ENCODE data around the gene GPBP1L1.
"Not testable (repeated sequence)": the region's sequence is repeated elsewhere in the genome, so short reads cannot be mapped to it uniquely, and the experiment has no call there.

The GPBP1L1 gene

DNA sequence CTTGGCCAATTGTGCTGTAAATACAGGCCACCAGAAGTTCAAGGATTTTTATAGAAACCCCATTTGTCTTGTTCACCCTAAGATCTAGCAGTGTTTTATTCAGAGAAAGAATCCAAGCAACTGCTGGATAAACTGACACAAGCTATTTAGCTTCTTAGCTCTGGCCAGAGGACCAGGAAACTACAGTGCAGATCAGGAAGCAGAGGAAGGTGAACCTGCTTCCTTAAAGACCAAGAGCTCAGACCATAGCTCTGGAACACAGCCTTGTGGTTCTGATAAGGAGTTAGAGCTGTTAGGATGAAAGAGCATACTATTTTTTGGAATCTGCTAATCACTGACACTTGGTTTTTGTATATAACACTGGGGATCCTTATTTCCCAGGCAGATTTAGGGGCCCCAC is 57.3 kb downstream of the GPBP1L1 start:
- no peak for DNase-seq

DNA sequence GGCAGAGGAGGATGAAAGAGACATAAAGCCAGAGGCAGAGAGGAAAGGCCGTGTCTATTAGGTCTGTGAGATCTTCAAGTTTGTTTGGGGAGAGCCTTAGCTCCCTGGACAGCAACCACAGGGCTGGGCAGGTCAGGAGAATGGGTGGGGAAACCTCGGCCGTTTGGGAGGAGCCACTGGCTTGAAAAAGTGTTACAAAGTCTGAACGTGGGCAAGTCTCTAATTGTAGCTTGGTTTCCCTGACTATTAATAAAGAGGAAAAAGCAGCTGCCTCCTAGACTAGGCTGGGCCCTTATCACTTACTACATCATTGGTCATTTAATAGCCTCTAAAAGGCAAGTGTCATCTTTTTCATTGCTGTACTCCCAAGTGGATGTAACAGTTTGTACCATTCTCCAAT is 62.4 kb downstream of the GPBP1L1 start, which contains the start of gene CCDC17:
CCDC17 (minus strand) TSS at position 83 of the 400 bp plus-strand sequence. CDS start 145 bp downstream, outside the sequence.
- no peak for DNase-seq

DNA sequence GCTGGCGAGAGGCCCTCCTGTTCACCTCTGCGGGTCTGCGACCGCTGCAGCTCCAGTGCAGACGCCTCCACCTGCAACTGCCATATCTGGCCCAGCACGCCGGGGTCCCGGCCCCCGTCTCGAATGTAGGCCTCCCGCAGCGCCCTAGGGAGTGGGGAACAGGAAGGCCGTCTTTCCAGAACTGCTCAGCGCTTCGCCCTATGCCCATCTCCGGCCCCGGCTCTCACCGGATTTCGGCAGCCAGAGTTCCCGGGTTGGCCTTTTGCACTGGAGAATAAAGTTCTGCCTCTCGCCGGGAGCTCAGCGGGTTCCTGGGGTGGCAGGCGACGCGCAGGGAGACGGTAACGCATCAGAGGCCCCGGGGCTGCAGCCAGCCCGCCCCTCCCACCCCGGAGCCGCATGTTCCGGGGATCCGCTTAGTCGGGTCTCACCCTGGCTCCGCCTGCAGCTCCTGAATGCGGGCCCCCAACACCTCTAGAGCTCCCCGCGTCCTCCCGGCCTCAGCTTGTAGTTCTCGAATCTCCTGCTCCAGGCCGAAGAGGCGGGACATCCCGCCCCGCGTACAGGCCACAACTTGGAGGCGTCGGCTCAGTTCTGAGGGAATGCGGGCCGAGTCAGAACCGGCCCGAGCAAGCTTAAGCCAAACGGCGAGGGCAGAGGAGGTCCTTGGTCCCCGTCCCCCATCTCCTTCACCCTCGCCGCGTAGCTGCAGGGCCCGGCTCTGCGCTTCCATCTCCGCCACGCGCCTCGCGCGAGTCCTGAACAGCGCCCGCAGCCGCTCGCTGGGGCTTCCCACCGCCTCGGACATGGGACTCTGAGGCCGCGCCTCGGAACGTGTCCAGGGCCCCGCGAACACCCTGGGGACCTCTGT is 63.6 kb downstream of the GPBP1L1 start:
- no peak for DNase-seq

DNA sequence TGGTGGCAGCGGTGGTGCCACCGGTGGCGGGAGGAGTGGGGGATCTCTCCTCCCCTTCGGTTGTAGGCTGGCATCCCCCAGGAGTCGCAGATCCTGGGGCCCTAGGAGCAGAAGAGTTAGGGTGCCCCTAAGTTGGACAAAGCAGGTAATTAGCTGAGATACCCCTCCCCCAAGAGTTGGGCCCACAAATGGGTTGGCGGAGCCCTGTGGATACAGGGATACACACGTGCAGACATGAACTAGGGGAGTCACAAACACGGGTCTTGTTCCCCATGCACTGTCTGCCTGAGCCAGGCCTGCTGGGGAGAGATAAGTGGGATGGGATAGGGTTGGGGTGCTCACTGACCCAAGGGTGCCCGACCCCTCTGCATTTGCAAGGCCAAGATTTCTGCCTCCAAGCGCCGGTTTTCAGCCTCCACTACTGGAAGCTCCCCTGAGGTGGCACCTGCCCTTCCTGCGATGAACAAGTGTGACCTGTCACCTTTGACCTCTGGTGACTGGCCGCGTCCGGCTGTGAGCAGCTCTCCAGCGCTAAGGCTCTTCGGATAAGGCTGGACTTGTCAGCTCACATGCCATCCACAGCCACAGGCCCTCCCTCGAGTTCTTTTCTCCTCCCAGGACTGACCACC is 64.3 kb downstream of the GPBP1L1 start:
- DNase-seq = no peak

DNA sequence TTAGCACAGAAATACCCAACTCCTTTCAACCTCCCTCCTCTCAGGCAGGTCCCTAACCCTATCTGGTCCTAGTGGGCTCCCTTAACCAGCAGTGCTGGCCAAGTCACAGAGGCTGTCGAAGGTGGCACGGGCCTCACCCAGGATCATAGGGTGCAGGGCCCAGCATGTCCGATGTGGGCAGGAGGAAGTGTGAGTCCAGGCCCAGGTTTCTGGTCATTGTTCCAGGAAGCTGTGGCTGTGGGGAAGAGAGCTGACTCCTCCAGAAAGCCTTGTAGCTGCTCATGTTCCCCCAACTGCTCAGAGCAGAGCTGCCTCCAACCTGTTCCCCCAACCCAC is 64.9 kb downstream of the GPBP1L1 start:
- DNase-seq = no peak

DNA sequence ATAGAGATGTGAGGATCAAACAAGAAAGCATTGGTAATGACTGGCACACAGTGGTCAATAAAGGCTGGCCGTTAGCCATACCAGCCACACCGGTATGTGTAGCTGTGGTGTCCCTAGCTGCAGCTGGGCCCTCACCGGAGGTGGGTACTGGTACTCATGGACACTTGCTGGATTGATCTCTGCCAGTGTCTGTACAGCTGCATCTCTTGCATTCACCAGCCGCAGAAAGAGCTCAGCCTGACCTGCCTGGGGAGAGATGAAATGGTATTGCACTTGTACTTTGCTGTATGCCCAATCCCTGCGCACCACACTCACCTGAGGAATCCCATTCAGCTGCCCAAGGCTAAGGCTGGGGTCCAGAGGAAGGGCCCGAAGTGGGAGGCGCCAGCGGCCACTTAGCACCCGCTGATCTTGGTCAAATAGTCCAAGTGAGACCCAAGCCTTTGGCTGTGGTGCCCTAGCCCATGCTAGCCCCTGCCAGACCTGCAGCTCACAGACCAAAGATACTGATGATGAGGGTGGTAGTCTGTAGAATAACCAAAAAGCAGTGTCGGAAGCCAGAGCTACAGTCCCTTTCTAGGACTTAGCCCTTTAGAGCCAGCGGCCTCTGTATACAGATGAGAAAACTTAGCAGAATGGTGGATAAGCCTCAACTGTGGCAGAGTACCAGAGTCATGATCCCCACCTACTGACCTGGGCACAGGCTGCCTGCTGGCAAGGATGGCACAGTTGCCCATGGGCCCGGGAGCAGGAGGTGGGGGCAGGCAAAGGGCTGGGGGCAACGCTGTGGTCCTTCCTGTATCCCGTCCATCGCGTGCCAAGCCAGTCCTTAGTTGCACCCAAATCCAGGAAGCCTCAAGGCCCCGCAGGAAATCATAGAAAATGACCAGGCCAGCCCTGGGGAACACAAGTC is 65.5 kb downstream of the GPBP1L1 start:
- no peak for DNase-seq

DNA sequence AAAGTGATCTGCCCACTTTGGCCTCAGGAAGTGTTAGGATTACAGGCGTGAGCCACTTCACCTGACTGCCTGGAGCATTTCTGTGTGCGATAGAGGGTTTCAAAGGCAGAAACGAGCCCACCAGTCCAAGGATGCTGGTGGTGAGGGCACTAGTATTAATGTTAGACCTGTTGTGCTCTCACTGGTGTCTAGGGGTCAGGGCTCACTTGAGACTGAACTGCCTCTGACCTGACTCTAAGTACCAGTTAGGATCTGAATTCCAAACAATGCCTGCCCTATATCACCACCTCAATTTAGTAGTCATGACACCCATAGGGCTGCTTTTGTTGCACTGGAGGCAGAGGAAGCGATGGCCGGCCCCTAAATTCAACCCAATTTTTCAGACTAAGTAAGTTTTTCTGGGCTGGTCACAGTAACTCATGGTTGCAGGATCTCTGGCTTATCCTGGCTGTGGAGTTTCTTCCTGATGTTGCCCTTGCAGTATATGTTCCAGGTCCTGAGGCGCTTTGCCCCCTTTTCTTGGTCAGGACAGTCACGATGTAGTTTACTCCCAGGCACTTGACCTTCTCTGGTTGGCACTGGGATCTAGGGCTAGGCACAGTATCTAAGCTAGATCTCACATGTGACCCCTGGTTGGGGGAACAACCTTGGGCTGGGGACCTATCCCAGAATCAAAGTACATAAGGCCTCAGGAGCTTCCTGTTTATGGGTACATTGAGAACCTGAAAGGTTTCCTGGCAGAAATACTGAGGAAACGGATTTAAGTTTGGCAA is 67.0 kb downstream of the GPBP1L1 start:
- peak; percentile 39 for DNase-seq

DNA sequence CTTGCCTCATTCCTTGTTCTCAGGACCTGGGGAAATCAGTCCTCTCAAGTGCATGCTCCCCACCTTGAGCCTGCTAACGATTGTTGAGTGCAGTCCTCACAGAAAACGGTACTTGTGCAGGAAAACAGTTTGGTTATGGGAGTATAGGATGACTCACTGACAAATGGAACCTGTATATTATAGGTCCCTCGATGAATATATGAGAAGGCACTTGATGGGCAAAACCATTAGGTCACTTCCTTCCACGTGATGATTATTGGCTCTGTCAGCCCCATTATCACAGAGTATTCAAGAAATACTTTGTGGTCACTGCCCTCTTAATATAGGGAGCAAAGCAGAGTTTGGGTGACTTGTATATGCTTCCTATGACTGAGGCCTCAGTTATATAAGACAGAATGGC is 68.7 kb downstream of the GPBP1L1 start:
- DNase-seq = no peak

DNA sequence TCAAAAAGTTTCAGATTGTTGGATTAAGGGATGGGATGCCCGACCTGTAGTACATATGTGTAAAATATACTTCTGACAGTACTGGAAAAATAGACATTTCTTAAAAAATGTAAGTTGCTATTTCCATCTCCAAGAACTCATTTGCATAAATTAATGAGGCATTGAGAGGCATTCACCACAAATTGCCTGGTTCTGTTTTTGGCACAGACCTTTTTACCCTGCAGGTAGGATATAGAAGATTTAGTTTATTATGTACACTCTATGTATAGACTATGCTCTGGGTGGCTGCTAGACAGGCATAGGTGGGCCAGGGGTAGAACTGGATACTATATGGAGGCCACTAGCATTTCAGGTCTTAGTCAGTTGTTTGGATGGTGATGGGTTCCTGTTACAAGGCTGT is 70.4 kb downstream of the GPBP1L1 start:
- DNase-seq = no peak

DNA sequence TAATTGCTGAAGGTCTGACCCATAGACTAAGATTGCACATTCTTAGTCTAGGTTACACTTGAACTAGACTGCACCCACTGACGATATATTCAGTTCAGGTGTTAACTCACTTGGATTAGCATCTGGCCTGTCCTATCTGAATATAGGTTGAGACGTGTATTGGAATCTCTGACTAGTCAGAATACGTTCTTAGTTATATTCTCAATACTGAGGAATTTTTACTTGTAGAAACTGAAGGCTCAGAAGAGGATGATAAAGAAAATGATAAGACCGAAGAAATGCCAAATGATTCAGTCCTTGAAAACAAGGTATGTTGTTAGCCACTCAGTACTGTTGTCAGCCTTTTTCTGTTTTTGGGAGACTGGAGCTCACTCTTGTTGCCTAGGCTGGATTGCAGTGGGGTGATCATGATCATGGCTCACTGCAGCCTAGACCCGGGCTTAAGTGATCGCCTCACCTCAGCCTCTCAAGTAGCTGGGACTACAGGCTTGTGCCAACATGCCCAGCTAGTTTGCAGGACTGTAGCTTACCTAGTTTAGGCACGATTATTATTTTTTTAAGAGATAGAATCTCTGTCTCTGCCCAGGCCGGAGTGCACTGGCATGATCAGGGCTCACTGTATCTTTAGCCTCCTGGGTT is 73.3 kb downstream of the GPBP1L1 start:
- DNase-seq = no peak

DNA sequence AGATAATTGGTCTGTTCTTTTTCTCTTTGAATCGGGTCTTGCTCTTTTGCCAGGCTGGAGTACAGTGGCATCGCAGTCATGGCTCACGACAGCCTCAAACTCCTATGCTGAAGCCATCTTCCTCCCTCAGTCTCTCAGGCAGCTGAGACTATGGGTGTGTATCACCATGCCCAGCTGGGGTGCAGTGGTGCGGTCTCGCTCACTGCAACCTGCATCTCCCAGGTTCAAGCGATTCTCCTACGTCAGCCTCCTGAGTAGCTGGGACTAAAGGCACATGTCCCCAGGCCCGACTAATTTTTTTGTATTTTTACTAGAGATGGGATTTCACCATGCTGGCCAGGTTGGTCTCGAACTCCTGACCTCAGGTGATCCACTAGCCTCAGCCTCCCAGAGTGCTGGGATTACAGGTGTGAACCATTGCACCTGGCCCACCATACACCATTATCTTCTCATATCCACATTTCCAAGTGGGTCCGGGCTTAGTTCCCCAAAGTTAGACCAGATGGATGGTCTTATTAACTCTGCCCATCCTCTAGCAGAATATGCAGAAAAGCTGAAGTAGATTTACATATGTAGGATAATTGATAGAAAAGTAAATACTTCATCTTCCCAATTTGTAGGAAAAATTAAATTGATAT is 75.6 kb downstream of the GPBP1L1 start:
- DNase-seq = no peak

DNA sequence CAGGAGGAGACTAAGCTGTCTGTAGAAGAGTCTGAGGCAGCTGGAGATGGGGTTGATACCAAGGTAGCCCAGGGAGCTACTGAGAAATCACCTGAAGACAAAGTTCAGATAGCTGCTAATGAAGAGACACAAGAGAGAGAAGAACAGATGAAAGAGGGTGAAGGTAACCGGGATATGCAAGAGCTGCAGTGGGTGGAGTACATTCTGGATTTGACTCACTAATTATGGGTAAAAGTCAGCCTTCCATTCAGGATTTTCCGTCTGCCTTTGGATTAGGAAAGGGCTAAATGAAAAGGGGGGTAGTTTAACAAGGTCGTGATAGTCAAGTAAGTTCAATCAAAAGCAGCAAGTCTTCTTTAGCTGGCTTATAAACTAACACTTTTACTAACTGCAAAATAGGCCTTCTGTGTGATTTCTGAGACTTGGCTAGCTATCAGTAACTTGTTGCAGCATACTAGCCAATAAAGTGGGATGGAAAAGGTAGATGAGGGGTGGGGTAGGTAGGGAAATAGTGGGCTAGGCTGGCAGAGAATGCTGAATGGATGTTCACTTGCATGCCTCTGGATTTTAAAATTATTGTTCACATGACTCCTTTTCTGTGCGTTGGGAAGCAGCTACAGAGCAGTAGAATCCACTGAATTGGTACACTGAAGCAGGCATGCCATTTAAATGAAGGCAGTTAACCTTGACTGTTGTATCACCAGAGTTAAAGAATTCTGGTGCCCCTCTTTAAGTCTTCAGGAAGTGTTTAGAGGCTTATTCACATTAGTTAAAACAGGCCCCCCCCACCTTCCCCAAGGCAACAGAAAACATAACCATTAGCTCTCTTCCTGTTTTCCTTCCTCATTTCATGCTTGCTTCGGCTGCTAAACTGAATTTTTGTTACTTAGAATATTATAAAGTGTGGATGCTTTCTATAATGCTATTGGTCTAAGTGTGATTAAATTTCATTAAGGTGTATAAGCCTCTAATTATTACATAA is 77.9 kb downstream of the GPBP1L1 start:
- no peak for DNase-seq

DNA sequence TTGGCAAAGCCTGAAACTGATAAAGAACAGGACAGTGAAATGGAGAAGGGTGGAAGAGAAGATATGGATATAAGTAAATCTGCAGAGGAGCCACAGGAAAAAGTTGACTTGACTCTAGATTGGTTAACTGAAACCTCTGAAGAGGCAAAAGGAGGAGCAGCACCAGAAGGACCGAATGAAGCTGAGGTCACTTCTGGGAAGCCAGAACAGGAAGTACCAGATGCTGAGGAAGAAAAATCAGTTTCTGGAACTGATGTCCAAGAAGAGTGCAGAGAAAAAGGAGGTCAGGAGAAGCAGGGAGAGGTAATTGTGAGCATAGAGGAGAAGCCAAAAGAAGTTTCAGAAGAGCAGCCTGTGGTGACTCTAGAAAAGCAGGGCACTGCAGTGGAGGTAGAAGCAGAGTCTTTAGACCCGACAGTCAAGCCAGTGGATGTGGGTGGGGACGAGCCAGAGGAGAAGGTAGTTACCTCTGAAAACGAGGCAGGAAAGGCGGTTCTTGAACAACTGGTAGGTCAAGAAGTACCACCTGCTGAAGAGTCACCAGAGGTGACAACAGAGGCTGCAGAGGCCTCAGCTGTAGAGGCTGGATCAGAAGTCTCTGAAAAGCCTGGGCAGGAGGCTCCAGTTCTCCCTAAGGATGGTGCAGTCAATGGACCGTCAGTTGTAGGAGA is 78.8 kb downstream of the GPBP1L1 start:
- DNase-seq = no peak

DNA sequence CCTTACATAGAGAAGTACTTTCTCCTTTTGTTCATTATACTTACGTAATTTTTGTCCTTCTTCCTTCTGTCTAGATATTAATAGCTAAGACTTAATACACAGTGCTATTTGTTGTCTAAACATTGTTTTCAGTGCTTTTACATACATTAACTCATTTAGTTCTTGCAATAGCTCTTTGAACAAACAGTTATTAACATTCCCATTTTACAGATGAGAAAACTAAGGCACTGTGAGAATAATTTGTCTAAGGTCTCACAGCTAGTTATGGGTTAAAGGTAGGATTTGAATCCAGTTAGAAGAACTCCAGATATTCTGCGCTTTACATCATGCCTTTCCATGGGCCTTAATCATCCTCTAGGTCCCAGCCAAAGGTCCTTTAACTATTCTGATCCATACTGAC is 82.1 kb downstream of the GPBP1L1 start:
- no peak for DNase-seq

DNA sequence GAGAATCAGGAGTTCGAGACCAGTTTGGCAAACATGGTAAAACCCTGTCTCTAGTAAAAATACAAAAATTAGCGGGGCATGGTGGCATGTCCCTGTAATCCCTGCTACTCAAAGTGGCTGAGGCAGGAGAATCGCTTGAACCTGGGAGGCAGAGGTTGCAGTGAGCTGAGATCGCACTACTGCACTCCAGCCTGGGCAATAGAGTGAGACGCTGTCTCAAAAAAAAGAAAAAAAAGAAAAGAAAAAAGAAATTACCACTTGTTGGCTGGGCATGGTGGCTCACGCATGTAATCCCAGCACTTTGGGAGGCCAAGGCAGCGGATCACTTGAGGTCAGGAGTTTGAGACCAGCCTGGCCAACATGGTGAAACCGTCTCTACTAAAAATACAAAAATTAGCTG is 89.6 kb downstream of the GPBP1L1 start:
- not testable (repeated sequence) for DNase-seq

DNA sequence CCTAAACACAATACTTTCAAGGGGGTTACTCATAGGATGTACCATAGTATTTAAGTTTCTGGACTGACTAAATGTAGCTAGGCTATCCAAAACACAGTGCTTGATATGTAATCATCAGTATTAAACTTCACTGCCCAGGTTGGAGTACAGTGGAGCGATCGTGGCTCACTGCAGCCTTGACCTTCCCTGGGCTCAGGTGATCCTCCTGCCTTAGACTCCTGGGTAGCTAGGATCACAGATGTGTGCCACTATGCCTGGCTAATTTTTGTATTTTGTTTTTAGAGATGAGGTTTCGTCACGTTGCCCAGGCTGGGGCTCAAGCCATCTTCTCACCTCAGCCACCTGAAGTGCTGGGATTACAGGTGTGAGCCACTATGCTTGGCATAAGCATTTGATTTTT is 91.9 kb downstream of the GPBP1L1 start:
- DNase-seq = no peak

DNA sequence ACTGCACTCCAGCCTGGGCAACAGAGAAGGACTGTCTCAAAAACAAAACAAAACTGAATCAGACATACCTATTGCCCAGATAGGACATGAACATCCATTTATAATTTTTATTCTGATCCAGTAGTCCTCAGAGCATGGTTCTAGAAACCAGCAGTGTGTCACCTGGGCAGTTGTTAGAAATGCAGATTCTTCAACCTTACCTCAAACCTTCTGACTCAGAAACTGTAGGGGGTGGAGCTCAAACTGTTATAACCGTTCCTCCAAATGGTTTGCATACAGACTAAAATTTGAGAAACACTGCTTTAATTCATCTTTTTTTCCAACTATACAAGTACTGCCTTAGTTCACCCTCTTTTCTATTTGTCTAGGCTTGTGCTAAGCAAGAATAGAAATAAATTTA is 96.5 kb downstream of the GPBP1L1 start:
- no peak for DNase-seq

DNA sequence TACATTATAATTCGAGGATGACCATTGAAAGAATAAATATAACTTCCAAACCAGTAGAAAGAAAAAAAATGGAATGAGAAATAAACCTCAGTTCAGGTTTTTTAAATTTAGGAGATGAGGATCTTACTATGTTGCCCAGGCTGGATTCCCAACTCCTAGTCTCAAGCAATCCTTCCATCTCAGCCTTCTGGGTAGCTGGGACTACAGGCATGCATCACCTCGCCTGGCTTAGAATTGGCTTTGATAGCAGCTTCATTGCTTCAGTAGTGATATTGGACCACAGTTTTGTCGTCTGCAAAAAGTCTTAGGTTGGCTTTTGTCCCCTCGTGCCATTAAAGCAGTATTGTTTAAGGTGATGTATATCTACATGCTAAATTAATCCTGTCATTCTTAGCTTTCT is 99.6 kb downstream of the GPBP1L1 start:
- DNase-seq = no peak

DNA sequence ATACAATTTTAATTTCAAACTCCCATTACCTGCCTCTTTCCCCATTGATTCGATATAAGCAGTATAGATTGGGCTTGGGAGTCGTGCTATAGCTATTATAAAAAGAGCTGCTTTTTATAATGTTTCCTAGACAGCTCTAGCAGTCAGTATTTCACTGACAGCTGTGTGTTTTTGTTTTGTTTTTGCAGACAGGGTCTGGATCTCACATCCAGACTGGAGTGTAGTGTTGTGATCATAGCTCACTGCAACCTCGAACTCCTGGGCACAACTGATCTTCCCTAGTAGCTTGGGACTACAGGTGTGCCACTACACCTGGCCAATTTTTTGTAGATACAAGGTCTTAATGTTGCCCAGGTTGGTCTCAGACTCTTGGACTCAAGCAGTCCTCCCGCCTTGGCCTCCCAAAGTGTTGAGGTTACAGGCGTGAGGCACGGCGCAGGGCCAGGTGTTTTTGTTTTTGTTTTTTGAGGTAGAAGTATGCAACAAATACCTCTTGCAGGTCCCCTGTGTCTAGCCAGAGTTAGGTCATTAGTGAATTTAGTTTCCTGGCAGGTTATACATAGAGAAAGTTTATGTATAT is 100.7 kb downstream of the GPBP1L1 start:
- peak; percentile 13 for DNase-seq

DNA sequence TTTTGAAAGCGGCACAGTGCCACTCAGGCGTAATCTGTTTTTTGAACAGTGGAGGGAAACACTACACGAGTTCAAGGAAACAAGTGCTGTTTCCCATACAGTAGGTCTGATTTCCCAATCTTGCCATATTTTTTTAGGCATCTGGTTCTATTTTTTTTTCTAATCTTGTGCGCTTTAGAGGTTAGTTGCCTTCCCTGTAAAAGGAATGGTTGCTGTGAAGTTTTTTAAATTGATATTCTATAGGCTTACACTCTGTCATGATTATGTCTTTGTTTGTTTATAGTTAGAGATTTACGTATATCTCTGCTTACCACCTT is 101.3 kb downstream of the GPBP1L1 start:
- DNase-seq = no peak

All from NCI-H82 (cell line).